ENCODE results near the gene GRK4.

GRK4 gene

DNA sequence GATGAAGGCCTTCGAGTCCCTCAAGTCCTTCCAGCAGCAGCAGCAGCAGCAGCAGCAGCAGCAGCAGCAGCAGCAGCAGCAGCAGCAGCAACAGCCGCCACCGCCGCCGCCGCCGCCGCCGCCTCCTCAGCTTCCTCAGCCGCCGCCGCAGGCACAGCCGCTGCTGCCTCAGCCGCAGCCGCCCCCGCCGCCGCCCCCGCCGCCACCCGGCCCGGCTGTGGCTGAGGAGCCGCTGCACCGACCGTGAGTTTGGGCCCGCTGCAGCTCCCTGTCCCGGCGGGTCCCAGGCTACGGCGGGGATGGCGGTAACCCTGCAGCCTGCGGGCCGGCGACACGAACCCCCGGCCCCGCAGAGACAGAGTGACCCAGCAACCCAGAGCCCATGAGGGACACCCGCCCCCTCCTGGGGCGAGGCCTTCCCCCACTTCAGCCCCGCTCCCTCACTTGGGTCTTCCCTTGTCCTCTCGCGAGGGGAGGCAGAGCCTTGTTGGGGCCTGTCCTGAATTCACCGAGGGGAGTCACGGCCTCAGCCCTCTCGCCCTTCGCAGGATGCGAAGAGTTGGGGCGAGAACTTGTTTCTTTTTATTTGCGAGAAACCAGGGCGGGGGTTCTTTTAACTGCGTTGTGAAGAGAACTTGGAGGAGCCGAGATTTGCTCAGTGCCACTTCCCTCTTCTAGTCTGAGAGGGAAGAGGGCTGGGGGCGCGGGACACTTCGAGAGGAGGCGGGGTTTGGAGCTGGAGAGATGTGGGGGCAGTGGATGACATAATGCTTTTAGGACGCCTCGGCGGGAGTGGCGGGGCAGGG, 111.7 kb downstream of the GRK4 start:
- DNase-seq, result peak; percentile 72

DNA sequence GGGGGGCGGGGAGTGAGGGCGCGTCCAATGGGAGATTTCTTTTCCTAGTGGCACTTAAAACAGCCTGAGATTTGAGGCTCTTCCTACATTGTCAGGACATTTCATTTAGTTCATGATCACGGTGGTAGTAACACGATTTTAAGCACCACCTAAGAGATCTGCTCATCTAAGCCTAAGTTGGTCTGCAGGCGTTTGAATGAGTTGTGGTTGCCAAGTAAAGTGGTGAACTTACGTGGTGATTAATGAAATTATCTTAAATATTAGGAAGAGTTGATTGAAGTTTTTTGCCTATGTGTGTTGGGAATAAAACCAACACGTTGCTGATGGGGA, 112.2 kb downstream of the GRK4 start:
- DNase-seq, result no peak

DNA sequence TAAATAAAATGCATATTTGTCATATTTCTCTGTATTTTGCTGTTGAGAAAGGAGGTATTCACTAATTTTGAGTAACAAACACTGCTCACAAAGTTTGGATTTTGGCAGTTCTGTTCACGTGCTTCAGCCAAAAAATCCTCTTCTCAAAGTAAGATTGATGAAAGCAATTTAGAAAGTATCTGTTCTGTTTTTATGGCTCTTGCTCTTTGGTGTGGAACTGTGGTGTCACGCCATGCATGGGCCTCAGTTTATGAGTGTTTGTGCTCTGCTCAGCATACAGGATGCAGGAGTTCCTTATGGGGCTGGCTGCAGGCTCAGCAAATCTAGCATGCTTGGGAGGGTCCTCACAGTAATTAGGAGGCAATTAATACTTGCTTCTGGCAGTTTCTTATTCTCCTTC, 114.4 kb downstream of the GRK4 start:
- no peak for DNase-seq

DNA sequence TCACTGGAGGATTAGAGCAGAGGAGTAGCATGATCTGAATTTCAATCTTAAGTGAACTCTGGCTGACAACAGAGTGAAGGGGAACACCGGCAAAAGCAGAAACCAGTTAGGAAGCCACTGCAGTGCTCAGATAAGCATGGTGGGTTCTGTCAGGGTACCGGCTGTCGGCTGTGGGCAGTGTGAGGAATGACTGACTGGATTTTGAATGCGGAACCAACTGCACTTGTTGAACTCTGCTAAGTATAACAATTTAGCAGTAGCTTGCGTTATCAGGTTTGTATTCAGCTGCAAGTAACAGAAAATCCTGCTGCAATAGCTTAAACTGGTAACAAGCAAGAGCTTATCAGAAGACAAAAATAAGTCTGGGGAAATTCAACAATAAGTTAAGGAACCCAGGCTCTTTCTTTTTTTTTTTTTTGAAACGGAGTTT, 116.3 kb downstream of the GRK4 start:
- no peak for DNase-seq

DNA sequence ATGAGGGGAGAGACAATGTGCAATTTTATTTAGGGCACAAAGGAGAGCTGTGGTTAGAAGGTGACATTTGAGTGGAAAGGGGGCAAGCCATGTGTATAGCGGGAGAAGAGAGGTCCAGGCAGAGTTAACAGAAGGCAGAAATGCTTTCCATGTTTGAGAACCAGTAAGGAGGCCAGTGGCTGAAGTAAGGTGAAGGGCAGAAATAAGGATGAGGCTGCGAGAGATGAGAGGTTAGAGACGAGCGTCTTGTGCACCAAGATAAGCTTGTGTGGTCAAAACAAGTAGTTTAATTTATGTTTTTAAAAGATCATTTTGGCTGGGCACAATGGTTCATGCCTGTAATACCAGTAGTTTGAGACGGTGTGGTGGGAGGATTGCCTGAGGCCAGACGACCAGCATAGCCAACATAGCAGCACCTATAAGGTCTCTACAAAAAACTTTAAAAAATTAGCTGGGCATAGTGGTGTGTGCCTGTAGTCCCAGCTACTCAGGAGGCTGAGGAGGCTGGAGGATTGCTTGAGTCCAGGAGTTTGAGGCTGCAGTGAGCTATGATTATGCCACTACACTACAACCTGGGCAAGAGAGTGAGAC, 119.6 kb downstream of the GRK4 start:
- no peak for DNase-seq

DNA sequence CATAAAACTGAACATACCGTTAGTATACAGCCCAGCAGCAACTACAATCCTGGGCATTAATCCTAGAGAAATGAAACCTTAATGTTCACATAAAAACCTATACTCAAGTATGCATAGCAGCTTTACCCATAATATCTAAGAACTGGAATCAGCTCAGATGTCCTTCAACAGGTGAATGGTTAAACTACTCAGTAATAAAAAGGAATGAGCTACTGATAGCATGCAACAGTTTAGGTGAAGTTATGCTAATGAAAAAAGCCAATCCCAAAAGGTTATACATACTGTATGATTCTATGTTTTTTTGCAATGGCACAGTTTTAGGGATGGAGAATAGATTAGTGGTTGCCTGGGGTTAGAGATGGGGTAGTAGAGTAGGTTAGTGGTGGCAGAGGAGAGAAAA, 120.4 kb downstream of the GRK4 start:
- DNase-seq, result no peak

DNA sequence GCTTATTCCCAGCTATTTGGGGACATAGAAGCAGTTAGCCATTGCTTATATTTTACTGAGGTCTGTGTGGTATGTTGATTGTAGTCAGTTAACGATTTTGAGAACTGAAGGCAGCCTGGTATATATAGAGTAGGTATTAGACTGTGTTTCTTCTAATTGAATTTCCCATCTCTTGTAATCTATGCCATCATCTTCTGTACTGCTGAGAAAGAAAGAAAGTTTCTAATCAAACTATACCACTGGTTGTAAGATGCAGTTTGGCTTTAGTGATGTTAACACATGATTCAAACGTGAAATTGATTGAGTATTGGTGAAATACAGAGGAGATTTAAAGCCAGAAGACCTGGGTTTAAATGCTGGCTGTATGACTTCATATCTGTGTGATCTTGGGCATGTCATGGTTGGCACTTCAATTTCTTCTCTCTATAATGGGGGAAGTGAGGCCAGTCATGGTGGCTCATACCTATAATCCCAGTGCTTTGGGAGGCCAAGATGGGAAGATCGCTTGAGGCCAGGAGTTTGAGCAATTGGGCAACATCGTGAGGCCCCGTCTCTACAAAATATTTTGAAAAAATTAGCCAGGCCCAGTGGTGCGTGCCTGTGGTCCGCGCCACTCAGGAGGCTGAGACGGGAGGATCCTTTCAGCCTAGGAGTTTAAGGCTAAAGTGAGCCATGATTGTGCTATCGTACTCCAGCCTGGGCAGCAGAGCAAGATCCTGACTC, 122.7 kb downstream of the GRK4 start:
- no peak for DNase-seq

DNA sequence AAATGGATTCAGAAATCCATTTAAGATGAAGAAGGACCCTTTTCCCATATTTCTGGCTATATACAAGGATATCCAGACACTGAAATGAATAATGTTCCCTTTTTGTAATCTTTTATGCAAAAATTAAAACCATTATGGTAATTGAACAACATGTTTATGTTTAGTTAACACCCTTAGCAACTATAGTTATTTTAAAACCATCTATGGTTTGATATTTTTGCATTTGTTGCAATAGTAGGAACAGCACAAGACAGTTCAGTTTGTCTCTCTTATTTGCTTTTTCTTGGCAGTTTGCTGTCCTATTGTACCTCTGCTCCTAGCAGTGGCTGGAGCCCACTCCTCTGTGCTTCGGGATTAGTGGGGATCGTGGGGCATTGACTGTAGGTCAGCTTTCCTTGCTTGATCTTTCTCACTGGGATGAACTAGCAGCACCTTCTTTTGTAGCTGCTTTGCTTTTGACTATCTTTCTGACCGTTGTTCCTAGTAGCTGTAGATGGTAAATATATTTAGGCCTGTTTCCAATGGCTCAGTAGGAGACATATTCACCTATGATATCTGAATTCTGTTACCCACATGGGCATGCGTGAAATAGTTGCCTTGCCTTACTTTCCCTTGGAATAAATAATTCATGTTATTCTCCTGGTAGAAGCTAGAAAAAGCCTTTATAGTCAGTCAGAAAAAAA, 123.9 kb downstream of the GRK4 start:
- no peak for DNase-seq
